Osteoblast (primary cell): Measurements from ENCODE around the gene TMEM60. TPM values are rescaled to one million over a fixed set of nuclear protein-coding genes. Genes with fewer than 3 reads are reported as not detected.

Experiments used
- DNase-seq: peaks from one replicate; pipeline ENCODE4 v3.0.0; 2011; ENCODE audit warnings: low spot score, mixed read lengths; ENCODE audit not compliant: insufficient read length; ENCODE audit errors: missing footprints
- H2AFZ ChIP-seq: 2 replicates; pipeline ENCODE4 v1.6.0; 2011; ENCODE audit warnings: mild to moderate bottlenecking, low read length
- H3K27ac ChIP-seq: 2 replicates; pipeline ENCODE4 v1.5.1; 2011; ENCODE audit warnings: mild to moderate bottlenecking, low read depth, low read length, moderate library complexity
- H3K27me3 ChIP-seq: 2 replicates; pipeline ENCODE4 v1.6.0; 2012; ENCODE audit warnings: mild to moderate bottlenecking, control low read depth, inconsistent platforms, low read length, moderate library complexity; ENCODE audit not compliant: insufficient read depth
- H3K36me3 ChIP-seq: 2 replicates; pipeline ENCODE4 v1.5.1; 2011; ENCODE audit warnings: mild to moderate bottlenecking, low read length, control low read depth, moderate library complexity; ENCODE audit not compliant: insufficient read depth
- H3K4me1 ChIP-seq: 2 replicates; pipeline ENCODE4 v1.5.1; 2011; ENCODE audit warnings: mild to moderate bottlenecking, low read length, control low read depth, moderate library complexity; ENCODE audit not compliant: insufficient read depth
- H3K4me2 ChIP-seq: 2 replicates; pipeline ENCODE4 v1.6.0; 2011; ENCODE audit warnings: mild to moderate bottlenecking, low read length; ENCODE audit not compliant: insufficient read depth
- H3K4me3 ChIP-seq: fragments of 200-600 bp; sonication (generic); 3 replicates; pipeline ENCODE4 v1.5.1; 2012; ENCODE audit warnings: mild to moderate bottlenecking, low read length, inconsistent platforms; ENCODE audit not compliant: insufficient read depth
- H3K79me2 ChIP-seq: 2 replicates; pipeline ENCODE4 v1.6.0; 2012; ENCODE audit warnings: mild to moderate bottlenecking, low read length, control low read depth, inconsistent platforms; ENCODE audit not compliant: insufficient read depth
- H3K9me3 ChIP-seq: 2 replicates; pipeline ENCODE4 v1.5.1; 2011; ENCODE audit warnings: low read depth, low read length, control low read depth
- H4K20me1 ChIP-seq: 2 replicates; pipeline ENCODE4 v1.6.0; 2012; ENCODE audit warnings: mild to moderate bottlenecking, low read length, control low read depth; ENCODE audit not compliant: insufficient read depth
- CTCF ChIP-seq: IDR thresholded peaks from 2 replicates; pipeline ENCODE4 v1.5.1; 2011; ENCODE audit warnings: mild to moderate bottlenecking, low read depth, low read length, moderate library complexity; ENCODE audit errors: extremely low read depth
- total RNA-seq: library from RNA; depleted of rRNA; stranded (reverse); fragments of >200 nt; gene quantifications from 2 replicates; pipeline ENCODE4 v1.2.3, GENCODE V29; 2012

The TMEM60 gene
- total RNA-seq, 1 donor = 20.3 TPM

GRCh38 chr7:77770316-77770715 is 27.9 kb downstream of the TMEM60 start:
- Histone ChIP-seq H3K4me2 (no peak overlapping the region), H3K9me3 (no peaks in the 10 kb centered on the region), H3K79me2 (no peaks in the 10 kb centered on the region), H3K4me3 (no peak overlapping the region), H3K4me1 (peaks cover 6% of the 10 kb centered on the region), H2AFZ (no peak overlapping the region), H3K27ac (no peak overlapping the region), H4K20me1 (no peaks in the 10 kb centered on the region), H3K36me3 (peaks cover 14% of the 10 kb centered on the region), H3K27me3 (no peaks in the 10 kb centered on the region)
- TF ChIP-seq CTCF = no peak
- no peak for DNase-seq

- H3K27me3 ChIP-seq = no peaks in the 10 kb centered on the region
- H3K4me1 ChIP-seq = peaks cover 6% of the 10 kb centered on the region
- no peak for TF ChIP-seq CTCF
- no peak overlapping the region for H3K27ac ChIP-seq
- peaks cover 13% of the 10 kb centered on the region for H3K79me2 ChIP-seq
- no peaks in the 10 kb centered on the region for H4K20me1 ChIP-seq
- no peak overlapping the region for H3K4me2 ChIP-seq
- no peak for DNase-seq
- peaks cover 3% of the 10 kb centered on the region for H3K36me3 ChIP-seq
- H2AFZ ChIP-seq = no peak overlapping the region
- no peak overlapping the region for H3K4me3 ChIP-seq
- H3K9me3 ChIP-seq = no peaks in the 10 kb centered on the region
Observed at GRCh38 chr7:77766801-77767605, 31.2 kb downstream of the TMEM60 start.

DNA sequence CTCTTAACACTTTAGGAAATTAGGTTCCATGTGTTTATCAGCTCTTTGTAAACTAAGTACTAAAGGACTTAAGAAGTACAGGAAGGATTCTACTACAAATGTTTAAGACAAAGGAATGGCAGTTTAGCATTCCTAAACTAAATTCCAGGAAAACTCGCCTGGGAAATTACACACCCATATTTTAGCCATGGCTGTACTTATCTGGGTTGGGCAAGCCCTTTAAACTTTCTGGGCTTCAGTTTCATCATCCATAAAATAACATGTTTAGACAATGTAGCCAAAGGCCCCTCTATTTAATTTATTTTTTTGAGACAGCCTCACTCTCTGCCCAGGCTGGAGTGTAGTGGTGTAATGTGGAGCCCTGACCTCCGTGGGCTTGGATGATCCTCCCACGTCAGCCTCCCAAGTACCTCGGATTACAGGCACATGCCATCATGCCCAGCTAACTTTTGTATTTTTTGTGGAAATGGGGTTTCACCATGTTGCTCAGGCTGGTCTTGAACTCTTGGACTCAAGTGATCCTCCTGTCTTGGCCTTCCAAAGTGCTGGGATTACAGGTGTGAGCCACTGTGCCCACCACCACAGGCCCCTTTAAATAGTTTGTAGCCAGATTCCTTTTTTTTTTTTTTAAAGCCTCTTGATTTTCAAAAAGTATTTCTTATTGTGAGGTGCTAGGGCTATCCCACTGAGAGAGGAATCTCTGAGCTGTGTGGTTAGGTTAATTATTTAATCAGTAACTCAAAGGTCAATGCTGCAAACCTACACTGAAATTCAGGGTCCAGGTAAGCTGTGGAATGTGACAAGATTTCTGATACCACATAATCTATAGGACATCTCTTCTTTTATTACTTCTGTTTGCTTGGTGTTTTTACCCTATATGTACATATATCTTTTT is 32.1 kb downstream of the TMEM60 start:
- Histone ChIP-seq H3K4me1 (peaks cover 6% of the 10 kb centered on the region), H4K20me1 (no peaks in the 10 kb centered on the region), H3K27ac (peak overlapping the region; percentile 50), H3K79me2 (peaks cover 16% of the 10 kb centered on the region), H3K36me3 (peaks cover 3% of the 10 kb centered on the region), H3K4me2 (no peak overlapping the region), H3K4me3 (no peak overlapping the region), H3K27me3 (no peaks in the 10 kb centered on the region), H2AFZ (peak overlapping the region; percentile 37), H3K9me3 (no peaks in the 10 kb centered on the region)
- DNase-seq = peak; percentile 49
- TF ChIP-seq CTCF = no peak

GRCh38 chr7:77765481-77765880 is 32.8 kb downstream of the TMEM60 start:
- no peak for DNase-seq
- H2AFZ ChIP-seq = peak overlapping the region; percentile 37
- peaks cover 2% of the 10 kb centered on the region for H3K36me3 ChIP-seq
- no peaks in the 10 kb centered on the region for H3K9me3 ChIP-seq
- peak overlapping the region; percentile 50 for H3K27ac ChIP-seq
- no peak overlapping the region for H3K4me3 ChIP-seq
- no peaks in the 10 kb centered on the region for H4K20me1 ChIP-seq
- H3K4me1 ChIP-seq = peaks cover 6% of the 10 kb centered on the region
- no peak for TF ChIP-seq CTCF
- peaks cover 21% of the 10 kb centered on the region for H3K79me2 ChIP-seq
- no peaks in the 10 kb centered on the region for H3K27me3 ChIP-seq
- no peak overlapping the region for H3K4me2 ChIP-seq
